Prostate gland (tissue), 2 donors: Measurements from ENCODE around the gene SUN1. TPM values are rescaled to one million over a fixed set of nuclear protein-coding genes. Genes with fewer than 3 reads are reported as not detected.

Experiments
- DNase-seq: peaks from one replicate; pipeline ENCODE4 v3.0.0-alpha.2; 2019; ENCODE audit warnings: low spot score
- H3K27ac ChIP-seq, 2 donors: fragments of 200-600 bp; sonication (generic); 2 replicates each; pipeline ENCODE4 v1.5.1; 2017 to 2019
- H3K27me3 ChIP-seq: fragments of 200-600 bp; sonication (generic); replicated peaks from 2 replicates; pipeline ENCODE4 v1.5.1; 2019; ENCODE audit not compliant: insufficient read depth
- H3K36me3 ChIP-seq, 2 donors: fragments of 200-600 bp; sonication (generic); 1 replicate in 1 of 2; 2 replicates in 1 of 2; pipeline versions ENCODE4 v1.5.1 to v1.8.1; 2017 to 2019
- H3K4me1 ChIP-seq: fragments of 200-600 bp; sonication (generic); replicated peaks from 2 replicates; pipeline ENCODE4 v1.5.1; 2019
- H3K4me3 ChIP-seq, 2 donors: fragments of 200-600 bp; sonication (generic); 2 replicates each; pipeline ENCODE4 v1.5.1; 2017 to 2019
- H3K9me3 ChIP-seq: fragments of 200-600 bp; sonication (generic); 2 replicates; pipeline ENCODE4 v1.5.1; 2017
- POLR2A ChIP-seq: fragments of 450-650 bp; IDR thresholded peaks from one replicate; pipeline ENCODE4 v1.6.1; 2016; ENCODE audit warnings: antibody characterized with exemption, mild to moderate bottlenecking
- POLR2AphosphoS5 ChIP-seq: sonication (generic); formaldehyde crosslinking; IDR thresholded peaks from one replicate; pipeline ENCODE4 v1.6.1; 2017; ENCODE audit warnings: antibody characterized with exemption
- WGBS: methylation state at CpG from one replicate; pipeline ENCODE4 v1.1.5; 2018; 5-methylcytosine and 5-hydroxymethylcytosine counted together
- intact Hi-C: fragments of 100-400 bp; cut with DNase I; formaldehyde crosslinking; loops from one replicate; pipeline ENCODE4 v1.14.2; 2022
- total RNA-seq, 2 donors: library from RNA; depleted of rRNA; stranded (reverse); fragments of >200 nt; gene quantifications; one replicate each; pipeline ENCODE4 v1.1.0, GENCODE V29; 2016
- TF ChIP-seq, protein P1 (sequence below), 4 experiments: fragments of 200-600 bp in 2 of 4; fragments of 450-650 bp in 2 of 4; sonication (generic) in 2 of 4; IDR thresholded peaks; 1 replicate in 3 of 4; 2 replicates in 1 of 4; pipeline ENCODE4 v1.5.1; 2016 to 2019; ENCODE audit warnings: antibody characterized with exemption in 4 of 4, mild to moderate bottlenecking in 2 of 4, moderate library complexity in 2 of 4

Gene SUN1
- total RNA-seq, 2 donors from 2014 or later = 106 to 177 TPM

DNA sequence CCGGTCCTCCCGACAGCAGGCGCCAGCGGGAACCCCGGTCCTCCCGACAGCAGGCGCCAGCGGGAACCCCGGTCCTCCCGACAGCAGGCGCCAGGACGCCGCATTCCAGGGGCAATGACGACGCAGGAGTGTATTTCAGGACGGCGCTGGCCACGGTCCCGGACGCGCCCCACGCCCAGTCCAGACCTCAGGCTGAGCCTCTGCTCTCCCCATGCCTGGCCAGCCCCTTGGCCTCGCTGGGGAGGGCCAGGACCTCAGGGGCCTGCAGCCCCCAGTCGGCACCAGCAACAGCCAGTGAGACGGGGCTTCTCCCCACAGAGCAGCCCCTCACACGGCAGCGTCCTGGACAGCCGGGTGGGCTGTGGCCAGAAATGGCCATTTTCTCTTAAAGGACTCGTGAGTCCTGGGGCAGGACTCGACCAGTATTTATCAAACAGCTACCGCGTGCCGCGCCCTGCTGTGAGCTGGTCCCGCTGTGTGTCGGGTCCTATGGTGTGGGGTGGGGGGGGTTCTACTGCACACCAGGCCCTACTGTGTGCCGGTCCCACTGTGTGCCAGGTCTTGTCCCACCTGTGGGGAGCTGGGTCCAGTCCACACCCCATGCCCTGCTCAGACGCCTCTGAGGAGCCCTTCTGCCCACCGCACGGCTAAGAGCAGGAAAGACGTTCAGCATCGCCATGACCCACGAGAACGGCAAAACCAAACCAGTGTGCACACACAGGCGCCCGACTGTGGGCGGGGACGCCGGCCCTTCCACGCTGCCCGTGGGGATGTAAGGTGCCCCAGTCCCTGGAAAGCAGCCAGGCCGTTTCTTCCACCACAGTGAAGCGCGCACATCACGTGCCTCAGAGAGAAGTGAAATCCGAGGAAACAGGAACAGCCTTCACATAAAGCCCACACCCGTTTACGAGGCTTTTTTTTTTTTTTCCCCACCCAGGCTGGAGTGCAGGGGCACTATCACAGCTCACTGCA, 77.4 kb downstream of the SUN1 start:
- DNase-seq = no peak

DNA sequence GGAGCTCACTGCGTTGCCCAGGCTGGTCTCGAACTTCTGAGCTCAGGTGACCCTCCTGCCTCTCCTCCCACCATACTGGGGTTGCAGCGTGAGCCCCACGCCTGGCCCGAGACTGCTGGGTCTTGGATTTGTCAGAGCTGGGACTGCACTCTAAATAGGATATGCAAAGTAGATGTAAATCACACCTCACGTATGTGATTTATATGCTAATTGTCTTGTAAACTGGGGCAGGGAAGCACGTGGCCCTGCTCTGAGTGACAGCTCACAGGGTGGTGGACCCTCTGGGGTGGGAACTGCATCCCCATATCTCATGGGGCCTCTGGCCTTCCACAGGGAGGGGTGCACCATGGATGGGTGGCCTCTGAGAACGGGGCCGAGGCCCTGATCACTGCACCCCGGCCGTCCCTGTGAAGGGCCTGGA, 78.2 kb downstream of the SUN1 start:
- H3K36me3 ChIP-seq = no peaks in the 10 kb centered on the region
- H3K27ac ChIP-seq = no peak overlapping the region
- 82% methylated on average over 11 of the region's 11 CpGs for WGBS
- DNase-seq = no peak
- H3K27me3 ChIP-seq = no peaks in the 10 kb centered on the region
- H3K4me1 ChIP-seq = no peaks in the 10 kb centered on the region
- no peak for TF ChIP-seq POLR2AphosphoS5
- TF ChIP-seq, protein P1, sequence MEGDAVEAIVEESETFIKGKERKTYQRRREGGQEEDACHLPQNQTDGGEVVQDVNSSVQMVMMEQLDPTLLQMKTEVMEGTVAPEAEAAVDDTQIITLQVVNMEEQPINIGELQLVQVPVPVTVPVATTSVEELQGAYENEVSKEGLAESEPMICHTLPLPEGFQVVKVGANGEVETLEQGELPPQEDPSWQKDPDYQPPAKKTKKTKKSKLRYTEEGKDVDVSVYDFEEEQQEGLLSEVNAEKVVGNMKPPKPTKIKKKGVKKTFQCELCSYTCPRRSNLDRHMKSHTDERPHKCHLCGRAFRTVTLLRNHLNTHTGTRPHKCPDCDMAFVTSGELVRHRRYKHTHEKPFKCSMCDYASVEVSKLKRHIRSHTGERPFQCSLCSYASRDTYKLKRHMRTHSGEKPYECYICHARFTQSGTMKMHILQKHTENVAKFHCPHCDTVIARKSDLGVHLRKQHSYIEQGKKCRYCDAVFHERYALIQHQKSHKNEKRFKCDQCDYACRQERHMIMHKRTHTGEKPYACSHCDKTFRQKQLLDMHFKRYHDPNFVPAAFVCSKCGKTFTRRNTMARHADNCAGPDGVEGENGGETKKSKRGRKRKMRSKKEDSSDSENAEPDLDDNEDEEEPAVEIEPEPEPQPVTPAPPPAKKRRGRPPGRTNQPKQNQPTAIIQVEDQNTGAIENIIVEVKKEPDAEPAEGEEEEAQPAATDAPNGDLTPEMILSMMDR (IDR thresholded peaks at IDR 0.05) = no peak
- no peak for TF ChIP-seq POLR2A
- H3K9me3 ChIP-seq = no peaks in the 10 kb centered on the region
- intact Hi-C loops = no loop called here
- H3K4me3 ChIP-seq = no peak overlapping the region

More for the DNA sequence above, 77.4 kb downstream of the SUN1 start:
- Histone ChIP-seq H3K9me3 (no peaks in the 10 kb centered on the region), H3K4me3 (peak overlapping the region in 1 of 2 donors; percentile 26), H3K27me3 (no peaks in the 10 kb centered on the region), H3K36me3 (no peaks in the 10 kb centered on the region), H3K27ac (no peak overlapping the region), H3K4me1 (no peaks in the 10 kb centered on the region)
- TF ChIP-seq POLR2AphosphoS5 (no peak), POLR2A (no peak)
- TF ChIP-seq, protein P1 (IDR thresholded peaks at IDR 0.05) = no peak
- intact Hi-C loops = no loop called here
- WGBS = 38% methylated on average over 52 of the region's 58 CpGs

DNA sequence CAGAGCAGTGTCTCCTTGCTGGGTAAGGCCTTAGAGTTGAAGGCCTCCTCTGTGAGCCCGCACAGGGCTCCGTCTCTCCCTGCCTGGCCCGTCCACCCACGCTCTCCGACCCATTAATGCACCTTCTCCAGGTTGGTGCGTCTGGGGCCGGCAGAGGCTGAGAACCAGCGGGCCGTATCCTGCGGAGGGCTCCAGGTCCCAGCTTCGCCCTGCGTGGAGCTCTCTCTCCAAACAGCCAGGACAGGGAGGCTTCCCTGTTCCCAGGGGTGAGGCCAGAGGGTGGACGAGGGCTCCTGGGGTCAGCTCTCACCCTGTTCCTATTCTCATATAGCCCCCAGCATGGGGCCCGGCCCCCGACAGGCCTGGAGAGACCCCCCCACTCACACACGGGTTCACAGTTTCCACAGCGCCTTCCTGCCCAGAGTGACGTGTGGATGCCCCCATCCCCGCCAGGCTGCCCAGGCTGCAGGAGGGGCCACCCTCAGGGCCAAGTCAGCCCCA, 78.7 kb downstream of the SUN1 start:
- no peak for DNase-seq
- H3K27ac ChIP-seq = no peak overlapping the region
- 80% methylated on average over 19 of the region's 19 CpGs for WGBS
- TF ChIP-seq POLR2AphosphoS5 (no peak), POLR2A (no peak)
- TF ChIP-seq, protein P1 (IDR thresholded peaks at IDR 0.05) = no peak
- H3K9me3 ChIP-seq = no peaks in the 10 kb centered on the region
- no peaks in the 10 kb centered on the region for H3K36me3 ChIP-seq
- intact Hi-C loops = no loop called here
- no peaks in the 10 kb centered on the region for H3K27me3 ChIP-seq
- H3K4me3 ChIP-seq = no peak overlapping the region
- H3K4me1 ChIP-seq = no peaks in the 10 kb centered on the region

DNA sequence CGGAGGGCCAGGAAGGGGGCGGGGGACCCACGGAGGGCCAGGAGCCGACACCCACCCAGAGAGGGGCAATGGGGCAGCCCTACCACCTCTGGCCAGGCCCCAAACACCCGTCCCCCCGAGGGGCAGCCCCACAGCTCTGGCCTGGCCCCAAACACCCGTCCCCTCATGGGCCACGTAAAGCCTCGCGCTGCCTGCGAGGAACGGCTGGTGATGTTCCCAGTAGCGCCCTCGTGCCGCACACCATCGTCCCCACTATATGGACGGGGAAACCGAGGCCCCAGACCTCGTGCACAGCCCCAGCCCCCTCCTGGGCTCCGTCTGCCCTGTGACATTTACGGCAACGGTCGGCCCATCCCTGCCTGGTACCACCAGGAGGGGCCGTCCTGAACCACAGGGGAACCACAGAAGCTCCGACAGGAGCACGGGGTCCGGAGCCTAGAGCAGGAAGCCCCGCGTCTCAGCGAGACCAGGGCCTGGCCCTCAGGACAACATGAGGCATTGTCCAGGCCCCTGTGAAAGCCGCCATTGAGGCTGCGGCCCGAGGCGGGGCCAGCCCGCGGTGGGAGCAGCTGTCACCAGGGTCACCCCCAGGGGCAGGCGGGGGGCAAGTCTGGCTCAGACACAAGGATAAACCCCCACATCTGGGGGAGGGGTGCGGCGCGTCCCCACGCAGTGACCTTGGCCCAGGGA, 79.7 kb downstream of the SUN1 start:
- Histone ChIP-seq H3K36me3 (no peaks in the 10 kb centered on the region), H3K4me1 (no peaks in the 10 kb centered on the region), H3K27ac (no peak overlapping the region), H3K9me3 (no peaks in the 10 kb centered on the region), H3K27me3 (no peaks in the 10 kb centered on the region), H3K4me3 (no peak overlapping the region)
- DNase-seq = no peak
- WGBS = 92% methylated on average over 39 of the region's 41 CpGs
- intact Hi-C loops = no loop called here
- TF ChIP-seq POLR2AphosphoS5 = no peak
- TF ChIP-seq POLR2A = no peak
- TF ChIP-seq, protein P1 (IDR thresholded peaks at IDR 0.05) = no peak
